ENCODE results near the gene MVB12B.

Gene MVB12B

DNA sequence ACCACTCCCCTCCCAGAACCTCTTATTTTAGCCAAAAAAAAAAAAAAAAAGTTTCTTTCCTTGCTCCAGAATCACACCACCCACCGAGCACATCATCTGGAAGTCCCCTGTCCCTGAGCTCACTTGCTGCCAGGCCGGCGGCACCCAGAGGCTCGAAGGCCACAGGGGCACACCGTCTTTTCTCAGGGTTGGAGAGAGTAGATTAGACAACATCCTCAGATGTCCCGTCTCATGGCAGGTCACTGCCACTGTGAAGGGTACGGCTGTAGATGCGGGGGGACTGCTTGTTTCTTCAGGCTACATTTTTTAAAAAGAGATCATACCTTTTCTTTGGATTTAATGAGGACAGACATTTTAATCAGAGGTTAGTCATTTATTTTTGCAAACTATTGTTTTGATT, 109.0 kb downstream of the MVB12B start:
- no peak for DNase-seq

DNA sequence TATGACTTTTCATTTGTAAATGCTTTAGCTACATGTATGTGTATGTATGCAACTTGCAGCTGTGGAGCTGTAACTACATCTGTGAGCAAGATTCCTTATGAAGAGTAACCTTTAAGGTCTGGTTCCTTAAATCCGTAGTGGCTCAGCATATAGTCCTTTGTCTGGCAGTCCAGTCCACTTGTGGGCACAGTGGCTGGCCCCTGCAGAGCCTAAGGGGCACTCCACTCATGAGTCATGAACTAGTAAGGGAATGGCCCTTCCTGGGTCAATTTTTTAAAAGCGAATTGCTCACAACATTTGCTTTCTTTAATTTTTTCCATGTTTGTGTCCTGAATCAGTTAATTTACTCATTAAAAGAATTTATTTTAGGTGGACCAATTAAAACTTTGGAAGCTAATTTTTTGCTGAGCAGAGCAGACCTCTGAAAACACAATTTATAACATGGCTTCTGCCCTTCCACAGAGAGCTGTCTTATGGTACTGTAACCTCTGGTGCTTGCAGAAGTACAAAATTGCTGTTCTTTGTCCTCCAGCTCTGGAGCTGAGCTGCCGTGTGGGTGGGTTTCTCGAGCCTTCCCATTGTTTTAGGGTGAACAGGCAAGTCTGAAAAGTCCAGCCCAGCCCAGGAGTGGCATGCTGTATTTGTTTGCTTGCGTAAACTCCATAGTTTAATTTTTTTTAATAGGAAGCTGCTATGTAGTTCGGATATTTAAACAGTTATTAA, 110.1 kb downstream of the MVB12B start:
- DNase-seq, result no peak

DNA sequence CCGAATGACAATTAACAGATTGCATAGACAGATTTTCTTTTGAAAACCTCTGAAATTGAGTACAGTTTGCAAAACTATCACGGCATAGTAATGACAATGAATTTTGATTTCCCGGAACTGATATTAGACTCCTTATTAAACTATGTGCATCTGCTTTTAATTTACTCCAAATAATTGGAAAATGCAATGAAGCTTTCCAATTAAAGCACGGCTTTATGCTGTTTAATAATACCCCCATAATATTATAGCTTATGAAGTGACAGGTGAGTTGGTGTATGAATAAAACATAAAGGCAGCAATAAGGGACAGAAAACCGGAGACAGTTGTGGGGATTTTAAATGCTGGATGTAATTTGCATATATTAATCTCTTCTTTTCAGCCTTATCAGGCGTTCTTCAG, 110.6 kb downstream of the MVB12B start:
- no peak for DNase-seq

DNA sequence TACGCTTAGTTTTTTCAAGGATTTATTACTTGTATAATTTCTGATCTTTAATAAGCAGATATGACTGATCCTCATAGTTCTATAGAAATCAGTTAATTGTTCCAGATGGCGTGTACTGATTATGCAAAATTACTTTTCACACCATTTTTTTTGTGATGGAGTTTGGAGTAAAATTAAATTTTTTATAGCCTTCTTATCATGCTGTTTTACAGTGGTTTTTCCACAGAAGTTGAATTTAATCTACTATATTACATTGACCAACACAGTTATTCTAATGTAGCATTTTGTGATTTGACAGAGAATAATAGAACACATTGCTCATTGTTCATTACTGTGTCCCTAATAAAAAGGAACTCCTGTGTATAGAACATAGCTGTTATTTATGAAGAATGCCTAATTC, 111.1 kb downstream of the MVB12B start:
- DNase-seq, result no peak

DNA sequence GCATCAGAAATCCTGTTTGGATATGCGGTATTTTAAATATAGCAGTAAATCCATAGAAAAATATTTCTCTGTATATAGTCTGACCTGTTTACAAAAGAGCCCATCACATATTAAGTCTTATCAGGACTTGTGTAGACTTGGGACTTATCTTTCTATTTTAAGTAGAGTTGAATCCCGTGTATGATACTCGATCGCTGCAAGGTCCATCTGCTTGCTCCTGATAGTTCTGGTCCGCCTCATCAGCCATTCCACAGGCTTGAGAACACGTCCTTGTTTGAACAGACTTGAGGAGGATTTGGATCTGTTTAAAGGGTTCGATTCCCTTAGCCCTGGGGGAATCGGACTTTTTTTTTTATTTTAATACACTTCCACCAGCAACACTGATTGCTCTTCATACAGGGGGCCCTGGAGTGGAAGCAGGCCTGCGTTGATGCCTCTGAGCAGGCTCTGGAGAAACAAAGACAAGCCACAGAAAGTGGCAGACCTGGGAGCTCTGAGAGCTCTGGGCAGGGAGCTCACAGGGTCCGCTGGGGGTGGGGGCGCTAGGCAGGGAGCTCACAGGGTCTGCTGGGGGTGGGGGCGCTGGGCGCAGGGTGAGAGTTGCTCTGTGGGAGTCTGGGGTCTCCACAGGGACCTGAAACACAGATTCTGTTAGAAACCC, 112.2 kb downstream of the MVB12B start:
- no peak for DNase-seq

DNA sequence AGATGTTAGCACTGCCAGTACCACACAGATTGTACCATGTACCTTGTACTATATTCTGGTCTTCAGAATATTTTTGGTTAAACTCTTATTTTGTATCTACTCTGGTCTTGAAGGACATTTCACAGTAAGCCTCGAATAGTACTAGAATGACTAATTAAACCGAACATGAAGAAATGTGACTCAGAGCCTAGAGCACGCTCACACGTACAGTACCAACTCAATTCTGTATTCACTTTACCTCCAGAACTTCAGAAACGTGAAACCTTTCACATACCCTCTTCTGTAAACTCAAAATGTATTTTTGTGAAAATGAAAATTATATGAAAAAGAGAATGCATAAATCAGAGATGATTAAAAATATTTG, 112.8 kb downstream of the MVB12B start:
- DNase-seq, result no peak

DNA sequence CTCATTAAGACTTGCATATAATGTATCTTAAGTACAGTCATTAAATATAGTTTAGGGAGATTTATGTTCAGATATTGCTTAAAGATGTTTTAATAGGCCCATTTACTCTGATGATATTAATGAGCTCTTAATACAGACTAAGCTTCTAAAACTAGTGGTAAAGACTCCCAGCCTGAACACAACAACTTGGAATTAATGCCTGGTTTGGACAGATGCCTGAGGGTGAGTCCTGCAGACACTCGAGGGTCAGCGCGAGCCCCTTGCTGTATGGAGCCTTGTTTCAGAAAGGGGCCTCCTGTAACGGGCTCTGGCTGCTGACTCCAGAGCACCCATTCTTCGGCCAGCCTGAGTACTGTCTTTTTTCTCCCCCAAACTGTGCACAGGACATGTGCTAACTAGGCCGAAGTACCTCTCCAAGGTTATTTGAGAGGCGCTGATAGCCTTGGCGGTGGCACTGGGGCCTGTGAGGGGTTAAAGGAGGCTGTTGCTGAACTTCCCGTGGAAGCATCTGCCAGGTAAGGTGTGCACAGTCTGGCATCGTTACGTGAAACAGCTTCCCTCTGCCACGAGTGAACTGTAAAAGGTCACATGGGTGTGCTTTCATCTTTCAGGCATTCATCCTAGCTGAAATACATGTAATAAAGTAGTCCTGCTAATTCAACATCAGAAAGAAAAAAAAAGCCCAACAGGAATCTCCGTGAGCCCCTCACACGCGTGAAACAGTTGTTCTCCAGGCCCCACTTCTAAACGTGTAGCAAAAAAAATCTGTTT, 113.4 kb downstream of the MVB12B start:
- DNase-seq, result no peak

DNA sequence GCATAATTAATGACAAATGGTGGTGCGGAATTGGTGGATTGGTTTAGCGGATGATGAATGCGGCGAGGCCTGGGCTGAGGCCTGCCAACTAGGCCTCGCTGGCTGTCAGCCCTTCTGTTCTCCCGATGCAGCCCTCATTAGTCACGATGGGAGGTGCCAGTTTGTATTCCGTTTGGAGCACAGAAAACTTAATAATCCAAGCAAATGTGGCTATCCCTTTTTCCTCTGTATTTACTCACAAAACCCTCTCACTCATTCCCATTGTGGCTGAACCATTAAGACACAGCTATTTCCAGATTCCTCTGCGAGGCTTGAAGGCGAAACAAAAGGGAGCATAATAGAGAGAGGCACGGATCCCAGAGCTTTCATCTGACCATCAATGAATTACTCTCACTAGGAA, 114.3 kb downstream of the MVB12B start:
- no peak for DNase-seq

DNA sequence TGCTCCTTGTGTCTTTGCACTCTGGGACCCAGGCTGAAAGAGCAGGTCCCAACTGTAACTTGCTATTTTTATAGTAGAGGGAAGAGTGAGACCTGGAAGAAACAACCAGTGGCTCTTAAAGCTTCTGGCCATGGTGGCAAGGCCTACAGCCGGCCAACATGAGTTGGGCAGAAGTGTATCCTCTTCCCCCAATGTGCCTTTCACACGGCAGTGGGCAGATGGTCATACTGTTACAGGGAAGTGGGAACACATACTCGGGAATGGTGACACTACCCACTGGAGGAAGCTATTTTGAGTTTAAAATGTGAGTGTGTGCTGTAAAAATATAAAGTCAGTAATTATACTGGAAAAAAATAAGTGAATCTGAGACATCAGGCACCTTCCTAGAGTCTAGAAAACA, 116.0 kb downstream of the MVB12B start:
- no peak for DNase-seq

DNA sequence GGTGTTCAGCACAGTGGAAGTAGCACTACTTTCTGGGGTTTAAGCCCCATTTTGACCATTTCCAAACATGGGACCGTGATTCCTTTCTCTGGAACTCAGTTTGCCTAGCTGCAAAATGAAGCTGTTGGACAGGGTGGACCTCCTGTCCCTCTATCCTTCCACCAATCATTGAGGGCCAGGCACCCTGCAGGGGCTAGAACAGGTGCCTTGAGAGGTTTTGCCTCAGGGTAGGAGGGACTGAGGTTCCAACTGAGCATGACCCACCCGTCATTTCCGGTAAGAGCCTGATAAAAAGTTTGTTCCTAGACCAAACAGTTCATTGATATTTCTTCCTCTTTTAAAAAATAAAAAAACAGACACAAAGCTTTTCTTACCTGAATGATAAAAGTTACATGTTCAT, 116.5 kb downstream of the MVB12B start:
- DNase-seq, result no peak

DNA sequence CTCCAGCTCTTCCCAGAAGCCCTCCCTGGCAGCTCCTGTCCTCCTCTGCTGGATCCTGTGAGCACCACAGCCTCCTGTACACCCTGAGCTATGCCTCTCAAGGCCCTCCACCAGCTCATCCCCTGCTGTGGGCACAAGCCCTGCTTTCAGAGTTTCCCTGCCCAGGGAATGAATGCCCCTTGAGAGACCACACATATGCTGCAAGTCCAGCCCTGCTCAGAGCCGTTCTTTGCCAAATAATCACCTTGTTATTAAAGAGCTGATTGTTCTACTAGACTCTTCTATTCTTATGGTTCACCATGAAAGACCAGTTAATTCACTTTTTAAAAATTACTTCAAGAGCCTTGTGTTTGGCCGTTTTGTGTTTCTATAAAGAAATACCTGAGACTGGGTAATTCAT, 121.5 kb downstream of the MVB12B start:
- no peak for DNase-seq

DNA sequence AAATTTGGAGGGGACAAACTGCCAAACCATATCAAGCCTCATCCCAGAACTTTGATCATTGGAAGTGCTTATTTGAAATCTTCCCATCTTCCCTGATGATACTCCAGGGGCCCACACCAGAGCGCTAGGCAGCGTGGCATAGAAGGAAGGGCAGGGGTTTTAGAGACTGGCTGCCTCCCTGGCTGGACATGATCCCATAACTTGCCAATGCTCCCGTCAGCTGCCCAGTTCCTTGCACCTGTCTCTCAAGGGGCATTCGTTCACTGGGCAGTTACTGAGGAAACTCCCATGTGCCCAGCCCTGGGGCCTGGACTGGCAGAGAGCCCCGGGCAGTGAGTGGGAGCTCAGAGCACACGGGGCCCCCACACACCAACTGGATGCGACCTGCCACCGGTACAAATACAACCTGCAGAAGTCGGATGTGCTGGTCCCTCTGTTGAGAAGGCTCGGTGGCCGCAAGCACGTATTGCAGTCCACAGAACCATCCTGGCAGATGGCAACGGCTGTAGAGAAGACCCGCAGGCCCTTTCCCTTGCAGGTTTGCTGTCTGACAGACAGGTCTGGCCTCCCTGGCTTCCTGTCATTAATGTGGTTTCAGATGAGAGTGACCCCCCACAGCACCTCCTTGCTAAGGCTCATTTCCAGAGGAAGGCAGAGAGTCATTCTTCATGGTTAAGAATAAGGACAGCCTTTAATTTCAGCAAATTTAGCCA, 122.4 kb downstream of the MVB12B start:
- DNase-seq, result no peak

DNA sequence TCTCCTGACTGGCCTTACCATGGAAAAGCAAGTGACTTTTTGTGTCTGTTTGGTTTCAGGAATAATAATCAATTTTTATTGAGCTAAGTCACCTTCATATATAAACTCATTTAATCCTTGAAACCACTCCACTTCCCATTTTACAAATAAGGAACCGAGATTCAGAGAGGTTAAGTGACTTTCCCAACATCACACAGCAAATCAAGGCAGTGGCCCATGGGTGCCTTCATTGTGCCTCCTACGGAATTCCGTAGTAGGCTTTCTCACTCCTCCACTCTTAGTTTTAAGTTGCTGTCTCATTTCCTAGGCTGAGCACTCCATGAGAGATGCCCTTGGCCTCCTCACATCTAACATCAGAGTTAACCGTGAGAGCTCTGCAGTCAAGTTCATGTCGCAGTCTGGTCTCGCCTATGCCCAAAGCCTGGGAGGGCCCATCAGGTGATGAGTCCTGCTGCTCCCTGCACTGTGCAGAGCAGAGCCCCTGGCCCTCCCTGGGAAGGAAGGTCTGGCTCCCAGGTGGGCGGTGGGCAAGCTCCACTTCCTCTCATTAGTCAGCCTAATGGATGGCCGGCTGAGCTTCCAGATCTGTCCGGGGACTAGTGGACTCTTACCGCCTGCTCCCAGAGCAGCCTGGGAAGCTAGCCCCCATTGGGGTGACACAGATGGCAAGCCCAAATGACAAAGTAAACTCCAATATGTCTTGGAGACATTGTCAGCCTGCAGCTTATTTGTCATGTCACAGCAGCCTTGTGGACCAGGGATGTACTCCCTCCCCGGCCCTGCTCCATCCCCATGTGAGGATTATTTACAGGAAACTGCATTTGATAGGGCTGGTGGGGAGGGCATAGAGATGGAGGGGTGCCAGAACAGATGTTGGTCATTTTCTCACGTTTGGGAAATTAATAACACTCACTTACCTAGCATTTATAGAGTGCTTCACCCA, 123.4 kb downstream of the MVB12B start:
- no peak for DNase-seq

DNA sequence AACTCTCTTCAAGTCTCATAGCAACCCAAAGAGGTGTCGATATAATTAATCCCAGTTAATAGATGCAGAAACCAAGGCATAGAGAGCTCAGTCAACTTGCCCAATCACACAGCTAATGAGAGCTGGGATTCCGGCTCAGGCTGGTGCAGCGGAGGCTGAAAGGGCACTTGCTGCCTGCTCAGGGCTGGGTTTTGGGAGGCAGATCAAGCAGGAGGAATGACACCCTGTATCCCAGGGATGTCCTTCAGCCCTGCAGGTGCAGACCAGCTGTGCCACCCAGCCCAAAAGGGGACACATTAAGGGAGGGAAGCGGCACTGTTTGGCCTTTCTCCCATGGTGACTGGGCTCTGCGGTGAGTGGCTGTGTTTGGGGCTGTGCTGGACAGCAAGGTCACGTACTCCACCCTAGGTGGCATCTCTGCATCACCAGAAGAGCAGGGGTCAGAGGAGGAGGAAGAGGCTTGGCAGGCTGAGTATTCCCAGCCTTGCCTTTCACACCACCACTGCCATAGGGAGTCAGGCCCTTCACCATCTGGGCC, 124.1 kb downstream of the MVB12B start:
- no peak for DNase-seq

DNA sequence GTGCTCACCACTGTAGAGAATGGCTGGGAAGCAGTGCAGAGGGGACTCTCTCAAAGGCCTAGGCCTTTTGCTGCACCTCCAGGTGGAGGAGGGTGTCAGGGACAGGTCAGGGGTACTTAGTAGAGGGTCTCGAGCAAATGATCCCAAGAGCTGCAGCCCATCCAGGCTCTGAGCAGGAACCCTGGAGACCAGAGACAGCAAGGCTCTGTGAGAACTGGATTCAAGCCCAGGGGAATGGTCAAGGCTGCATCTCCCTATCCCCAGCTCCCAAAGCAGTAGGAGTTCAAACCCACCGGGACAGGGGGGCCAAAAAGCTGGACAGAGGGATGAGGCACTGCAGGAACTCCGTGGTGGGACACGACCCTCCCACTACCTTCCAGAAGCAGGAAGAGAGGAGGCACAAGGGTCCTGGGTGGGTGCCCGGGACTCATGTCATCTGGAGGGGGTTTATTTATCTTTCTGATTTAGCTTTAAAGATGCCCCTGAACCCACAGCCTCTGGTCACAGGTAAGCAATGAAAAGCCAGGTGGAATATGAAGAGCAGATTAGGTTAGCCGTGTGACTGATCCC, 124.8 kb downstream of the MVB12B start:
- no peak for DNase-seq

DNA sequence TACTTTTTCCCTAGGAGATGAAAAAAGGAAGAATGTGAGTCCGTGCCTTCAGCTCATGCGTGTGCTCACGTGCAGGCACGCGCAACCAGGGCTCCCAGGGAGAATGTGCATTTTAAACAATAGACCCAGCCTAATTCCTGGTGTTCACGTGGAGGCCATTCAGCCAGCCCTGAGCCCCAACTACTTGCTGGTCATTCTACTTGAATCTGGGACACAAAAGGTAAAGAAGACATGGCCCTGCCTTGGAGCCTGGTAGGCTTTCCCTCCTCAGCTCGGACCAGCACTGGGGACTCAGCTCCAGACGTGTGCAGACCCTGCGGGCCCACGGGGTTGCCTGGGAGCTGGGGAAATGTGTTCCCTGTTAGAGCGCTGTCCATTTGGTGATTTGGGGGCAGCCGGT, 125.5 kb downstream of the MVB12B start:
- DNase-seq, result no peak

DNA sequence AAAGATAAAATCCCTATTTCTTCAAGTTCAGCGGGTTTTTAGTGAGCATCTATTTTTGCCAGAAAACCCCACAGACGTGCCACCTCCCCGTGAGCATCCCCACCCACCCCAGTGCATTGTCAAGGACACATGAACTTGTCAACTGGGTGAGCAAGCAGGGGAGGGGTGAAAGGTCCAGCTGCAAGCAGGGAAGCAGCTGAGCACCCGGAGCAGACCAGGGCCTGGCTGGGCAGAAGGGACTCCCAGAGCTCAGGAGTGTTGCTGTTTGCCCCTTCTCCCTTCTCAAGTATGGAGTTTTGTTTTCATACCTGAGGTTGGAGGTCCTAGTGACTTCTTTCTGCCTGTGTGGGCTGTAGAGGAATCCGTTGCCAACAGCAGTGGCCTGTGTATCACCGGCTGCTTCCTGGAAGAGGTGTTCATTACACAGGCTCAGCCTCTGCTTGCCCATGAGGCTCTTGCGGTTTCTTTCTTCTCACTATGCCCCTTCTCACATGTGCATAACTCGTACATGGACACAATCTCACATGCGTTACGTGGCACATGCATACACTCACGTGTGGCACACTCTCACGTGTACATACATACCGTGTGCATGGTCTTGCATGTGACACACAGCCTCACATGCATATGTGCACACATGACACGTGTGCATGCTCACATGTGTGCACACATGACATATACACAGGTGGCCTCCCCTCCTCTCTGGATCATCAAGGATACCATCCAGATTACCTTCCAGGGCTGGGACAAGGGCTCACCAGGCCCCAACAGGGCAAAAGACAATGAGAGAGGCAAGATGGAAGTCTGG, 126.7 kb downstream of the MVB12B start:
- no peak for DNase-seq

DNA sequence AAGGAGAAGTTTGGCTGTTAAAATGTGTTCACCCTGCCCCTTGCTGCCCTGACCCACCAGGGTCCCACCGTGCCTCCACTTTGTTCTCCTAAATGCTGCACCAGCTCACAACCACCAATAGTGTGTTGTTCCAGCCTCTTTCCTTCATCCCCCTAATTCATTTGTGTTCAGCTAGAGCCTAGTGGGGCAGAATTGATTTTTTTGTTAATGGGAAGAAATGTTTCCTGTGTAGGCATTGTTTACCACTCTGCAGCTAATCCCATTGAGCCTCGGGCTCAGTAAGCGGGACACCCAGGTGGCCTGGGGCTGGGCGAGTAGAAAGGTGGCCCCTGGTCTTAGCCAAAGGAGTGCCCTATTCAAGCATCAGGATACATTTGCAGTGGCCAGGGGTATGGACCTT, 127.6 kb downstream of the MVB12B start:
- no peak for DNase-seq

DNA sequence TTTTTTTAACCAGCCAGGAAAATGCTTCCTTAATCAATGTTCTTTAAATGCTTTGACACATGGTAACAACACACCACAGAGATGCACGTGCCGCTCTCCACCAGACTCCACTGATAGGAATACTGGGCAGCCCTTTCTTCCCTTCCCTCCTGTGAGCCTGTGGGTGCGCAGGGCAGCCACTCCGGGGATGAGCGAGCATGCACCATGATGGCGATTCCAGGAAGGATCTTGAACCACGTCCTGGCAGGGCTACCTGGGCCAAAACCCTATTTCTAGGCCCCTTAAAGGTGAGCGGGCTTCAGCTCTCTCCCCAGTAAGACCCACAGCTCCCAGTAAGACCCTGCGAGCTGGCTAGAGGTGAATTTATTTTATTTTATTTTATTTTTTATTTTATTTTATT, 128.2 kb downstream of the MVB12B start:
- no peak for DNase-seq

DNA sequence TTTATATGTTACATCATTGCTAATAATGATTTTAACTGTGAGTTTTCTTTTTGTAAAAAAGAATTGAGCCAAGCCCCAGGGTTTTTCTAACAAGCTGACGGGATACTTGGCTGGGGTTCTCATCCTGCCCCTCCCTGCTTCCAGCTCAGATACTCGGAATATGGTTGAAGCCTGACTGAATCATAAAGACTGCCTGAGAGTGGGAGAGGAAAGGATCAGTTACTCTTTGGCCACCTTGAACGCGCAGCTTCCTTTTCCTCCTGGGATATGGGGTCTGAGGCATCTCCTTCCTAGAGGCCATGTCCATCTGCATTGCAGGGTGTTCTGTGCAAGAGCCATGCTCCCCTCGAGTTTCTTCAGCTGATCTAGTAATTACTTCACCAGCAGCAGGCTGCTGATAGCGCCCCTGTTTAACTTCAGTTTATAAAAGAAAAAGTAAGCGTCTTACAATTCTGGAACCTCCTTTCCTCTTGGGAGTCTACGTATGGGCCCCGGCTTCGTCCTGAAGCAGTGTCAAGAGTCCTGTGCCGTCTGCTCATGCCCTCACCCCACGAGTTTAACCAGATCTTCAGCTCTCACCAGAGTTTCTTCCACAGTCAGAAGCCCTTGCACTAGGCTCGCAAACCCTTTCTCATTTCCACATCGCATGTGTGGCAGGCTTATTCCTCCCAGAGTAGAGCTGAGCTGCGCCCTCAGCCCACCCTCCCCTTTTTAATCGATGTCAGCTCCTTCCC, 130.0 kb downstream of the MVB12B start:
- DNase-seq, result no peak

All from activated effector memory CD4-positive, alpha-beta T cell treated with anti-CD3 and anti-CD28 coated beads, Interleukin-2, amount 50 U/mL, for 16 hours (primary cell).